Endothelial cell (in vitro differentiated cells): ENCODE results near the gene MTURN. TPM values are rescaled to one million over a fixed set of nuclear protein-coding genes. Genes with fewer than 3 reads are reported as not detected.

Experiments
- DNase-seq: peaks from one replicate; pipeline ENCODE4 v3.0.0; 2021; ENCODE audit warnings: low spot score
- H3K27ac Mint-ChIP-seq: one replicate; pipeline ENCODE4 v1.8.0; 2021; ENCODE audit warnings: mixed read lengths, inconsistent platforms; ENCODE audit not compliant: unreplicated experiment
- H3K27me3 Mint-ChIP-seq: one replicate; pipeline ENCODE4 v1.8.0; 2021; ENCODE audit warnings: mild to moderate bottlenecking, moderate library complexity, mixed read lengths, inconsistent platforms; ENCODE audit not compliant: unreplicated experiment
- H3K36me3 Mint-ChIP-seq: one replicate; pipeline ENCODE4 v1.8.0; 2021; ENCODE audit warnings: mild to moderate bottlenecking, low read depth, mixed read lengths, inconsistent platforms; ENCODE audit not compliant: unreplicated experiment
- H3K4me1 Mint-ChIP-seq: one replicate; pipeline ENCODE4 v1.8.0; 2021; ENCODE audit warnings: mild to moderate bottlenecking, mixed read lengths, inconsistent platforms; ENCODE audit not compliant: unreplicated experiment
- H3K4me3 Mint-ChIP-seq: one replicate; pipeline ENCODE4 v1.8.0; 2021; ENCODE audit warnings: mild to moderate bottlenecking, mixed read lengths, inconsistent platforms; ENCODE audit not compliant: unreplicated experiment
- H3K9me3 Mint-ChIP-seq: one replicate; pipeline ENCODE4 v1.8.0; 2021; ENCODE audit warnings: mixed read lengths, inconsistent platforms; ENCODE audit not compliant: unreplicated experiment
- total RNA-seq: library from RNA; stranded (reverse); fragmentation: NEBNext Ultra II Directional; extraction: Animal tissue kit (Norgen Biotek cat#: 25700); gene quantifications from one replicate; pipeline ENCODE4 v1.2.1, GENCODE V29; 2021; ENCODE audit not compliant: unreplicated experiment
- TF ChIP-seq, protein P1 (sequence below): fragments of 200-600 bp; sonication (generic); IDR thresholded peaks from one replicate; pipeline ENCODE4 v1.5.0; 2021; ENCODE audit warnings: antibody characterized with exemption; ENCODE audit not compliant: unreplicated experiment

Gene MTURN
- total RNA-seq, 1 donor from 2014 or later, result 18.0 TPM

DNA sequence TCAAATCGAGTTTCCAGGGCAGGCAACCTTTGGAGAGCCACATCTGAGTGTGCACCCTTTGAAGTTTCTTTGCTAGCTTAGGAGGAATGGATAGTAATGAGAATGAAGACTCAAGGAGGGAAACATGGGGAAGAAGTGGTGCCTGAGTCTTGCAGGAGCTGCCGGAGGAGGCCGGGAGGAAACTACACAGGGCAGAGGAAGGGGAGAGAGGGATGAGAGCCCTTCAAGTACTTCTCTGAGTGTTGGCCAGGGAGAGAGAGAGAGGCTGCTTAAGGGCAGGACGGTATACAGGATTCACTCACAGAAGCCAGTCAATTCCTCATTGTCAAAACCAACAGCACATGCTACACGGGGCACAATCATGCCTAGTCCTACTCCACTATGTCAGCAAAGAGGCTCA, 75.2 kb downstream of the MTURN start:
- Mint-ChIP-seq H3K9me3 (no peaks in the 10 kb centered on the region), H3K27ac (no peak overlapping the region), H3K4me1 (peaks cover 6% of the 10 kb centered on the region), H3K36me3 (no peaks in the 10 kb centered on the region), H3K4me3 (no peak overlapping the region), H3K27me3 (peaks cover 1% of the 10 kb centered on the region)
- TF ChIP-seq, protein P1, sequence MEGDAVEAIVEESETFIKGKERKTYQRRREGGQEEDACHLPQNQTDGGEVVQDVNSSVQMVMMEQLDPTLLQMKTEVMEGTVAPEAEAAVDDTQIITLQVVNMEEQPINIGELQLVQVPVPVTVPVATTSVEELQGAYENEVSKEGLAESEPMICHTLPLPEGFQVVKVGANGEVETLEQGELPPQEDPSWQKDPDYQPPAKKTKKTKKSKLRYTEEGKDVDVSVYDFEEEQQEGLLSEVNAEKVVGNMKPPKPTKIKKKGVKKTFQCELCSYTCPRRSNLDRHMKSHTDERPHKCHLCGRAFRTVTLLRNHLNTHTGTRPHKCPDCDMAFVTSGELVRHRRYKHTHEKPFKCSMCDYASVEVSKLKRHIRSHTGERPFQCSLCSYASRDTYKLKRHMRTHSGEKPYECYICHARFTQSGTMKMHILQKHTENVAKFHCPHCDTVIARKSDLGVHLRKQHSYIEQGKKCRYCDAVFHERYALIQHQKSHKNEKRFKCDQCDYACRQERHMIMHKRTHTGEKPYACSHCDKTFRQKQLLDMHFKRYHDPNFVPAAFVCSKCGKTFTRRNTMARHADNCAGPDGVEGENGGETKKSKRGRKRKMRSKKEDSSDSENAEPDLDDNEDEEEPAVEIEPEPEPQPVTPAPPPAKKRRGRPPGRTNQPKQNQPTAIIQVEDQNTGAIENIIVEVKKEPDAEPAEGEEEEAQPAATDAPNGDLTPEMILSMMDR, result no peak
- no peak for DNase-seq

Other genes starting within 250 kb of the MTURN start
- 64.4 TPM for gene SCRN1, start 145.2 kb upstream of the MTURN start, total RNA-seq
- gene FKBP14, start 108.3 kb upstream of the MTURN start, total RNA-seq, result 15.1 TPM
- gene PLEKHA8, start 106.6 kb upstream of the MTURN start, total RNA-seq, result 43.8 TPM
- 9.5 TPM for gene ZNRF2, start 149.6 kb downstream of the MTURN start, total RNA-seq